Activated naive CD4-positive, alpha-beta T cell (primary cell): ENCODE measurements around the gene METAP2.

Experiments used
- DNase-seq, 4 experiments: peaks; one replicate each; lab custom pipeline; 2025; lab: John Stamatoyannopoulos, UW

METAP2 gene

DNA sequence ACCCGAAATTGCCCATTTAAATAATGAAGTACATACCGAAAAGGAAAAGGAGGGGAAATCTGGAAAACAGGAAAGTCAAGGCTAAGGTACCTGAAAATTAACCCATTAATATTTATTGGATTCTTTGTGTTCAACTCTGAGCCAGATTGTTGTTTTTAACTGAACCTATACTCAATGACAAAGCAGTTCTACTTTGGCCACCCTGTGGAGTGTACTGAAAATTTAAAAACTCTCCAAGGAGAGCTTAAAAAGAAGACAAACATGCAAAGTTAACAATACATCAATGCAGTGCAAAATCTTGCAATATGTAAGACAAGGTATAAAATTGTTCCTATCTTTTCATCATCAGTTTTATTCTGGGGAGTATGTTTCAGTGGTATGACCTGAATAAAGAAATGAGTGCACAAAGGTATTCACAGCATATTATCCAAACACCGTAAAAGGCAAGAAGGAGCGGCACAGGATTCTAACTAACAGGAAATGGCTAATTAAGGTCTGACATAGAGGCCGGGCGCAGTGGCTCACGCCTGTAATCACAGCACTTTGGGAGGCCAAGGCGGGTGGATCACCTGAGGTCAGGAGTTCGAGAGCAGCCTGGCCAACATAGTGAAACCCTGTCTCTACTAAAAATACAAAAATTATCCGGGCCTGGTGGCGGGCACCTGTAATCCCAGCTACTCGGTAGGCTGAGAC, 75.6 kb downstream of the METAP2 start:
- DNase-seq, result no peak

DNA sequence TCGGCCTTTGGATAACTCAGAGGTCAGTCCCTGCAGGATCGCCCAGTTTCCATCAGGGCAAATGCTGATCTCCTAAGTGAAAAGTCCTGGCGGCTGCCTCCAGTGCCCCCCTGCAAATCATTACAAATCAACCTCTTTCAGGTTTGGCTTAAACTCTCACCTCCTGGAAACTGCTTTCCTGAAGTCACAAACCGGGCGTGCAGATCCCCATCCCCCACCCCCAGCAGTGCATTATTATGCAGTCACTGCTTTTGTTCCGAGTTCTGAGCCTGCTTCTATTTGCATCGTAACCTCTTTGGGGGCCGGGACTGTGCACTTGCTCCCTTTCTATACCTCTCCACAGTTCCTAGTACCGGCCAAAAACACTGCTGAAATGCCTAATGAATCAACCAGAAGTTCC, 77.4 kb downstream of the METAP2 start, which contains the start of gene USP44:
USP44 (minus strand) TSS at position 172 of the 400 bp plus-strand sequence. CDS start 17,220 bp downstream, outside the sequence.
- no peak for DNase-seq

DNA sequence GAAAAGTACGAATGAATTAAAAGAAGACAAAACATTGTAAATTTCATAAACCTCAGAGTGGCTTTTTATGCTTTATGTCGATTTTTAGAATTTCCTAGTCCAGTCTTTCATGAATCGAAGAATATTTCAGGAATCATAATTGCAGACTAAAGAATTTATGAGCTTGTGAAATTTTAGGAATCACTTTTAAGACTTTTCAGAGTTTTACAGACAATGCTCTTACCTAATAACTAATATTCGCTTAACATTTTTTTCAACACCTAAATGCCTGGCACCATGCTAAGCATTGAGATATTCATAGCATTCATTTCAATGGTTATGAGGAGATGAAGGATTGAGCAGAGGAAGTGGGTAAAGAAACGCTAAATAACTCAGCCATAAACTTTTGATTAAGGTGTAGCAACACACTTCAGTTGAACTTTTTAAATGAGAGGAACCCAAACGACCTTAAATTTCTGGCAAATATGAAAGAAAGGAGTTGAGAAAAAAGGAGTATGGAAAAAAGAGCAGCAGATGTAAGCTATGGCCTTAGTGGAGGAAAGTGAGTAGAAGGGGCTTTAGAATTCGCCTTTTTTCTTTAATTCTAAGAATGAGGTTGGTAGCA, 78.1 kb downstream of the METAP2 start:
- DNase-seq, result no peak

DNA sequence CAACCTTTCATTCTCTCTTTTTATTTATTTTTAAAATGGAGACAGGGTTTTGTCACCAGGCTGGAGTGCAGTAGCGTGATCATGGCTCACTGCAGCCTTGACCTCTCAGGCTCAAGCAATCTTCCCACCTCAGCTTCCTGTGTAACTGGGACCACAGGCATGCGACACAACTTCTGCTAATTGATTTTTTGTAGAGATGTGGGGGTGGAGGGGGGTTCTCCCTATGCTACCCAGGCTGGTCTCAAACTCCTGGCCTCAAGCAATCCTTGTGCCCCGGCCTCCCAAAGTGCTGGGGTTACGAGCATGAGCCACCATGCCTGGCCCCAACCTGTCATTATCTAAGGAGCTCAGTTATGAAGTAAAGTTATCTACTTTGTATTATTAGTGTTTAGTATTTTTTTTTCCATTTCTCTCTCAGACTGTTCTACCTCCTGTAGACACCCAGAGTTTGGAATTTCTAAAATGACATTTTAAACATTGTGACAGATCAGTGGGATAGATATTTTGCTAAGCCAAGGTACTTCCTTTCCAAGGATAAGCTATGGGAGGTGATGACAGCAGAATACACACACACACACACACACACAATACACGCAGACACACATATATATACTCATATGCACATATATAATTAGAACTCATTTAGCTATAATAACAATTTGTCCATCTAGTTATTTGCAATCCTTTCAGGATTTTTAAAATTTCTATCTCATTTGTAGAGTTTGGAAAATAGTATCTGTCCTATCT, 79.4 kb downstream of the METAP2 start:
- DNase-seq, result no peak

DNA sequence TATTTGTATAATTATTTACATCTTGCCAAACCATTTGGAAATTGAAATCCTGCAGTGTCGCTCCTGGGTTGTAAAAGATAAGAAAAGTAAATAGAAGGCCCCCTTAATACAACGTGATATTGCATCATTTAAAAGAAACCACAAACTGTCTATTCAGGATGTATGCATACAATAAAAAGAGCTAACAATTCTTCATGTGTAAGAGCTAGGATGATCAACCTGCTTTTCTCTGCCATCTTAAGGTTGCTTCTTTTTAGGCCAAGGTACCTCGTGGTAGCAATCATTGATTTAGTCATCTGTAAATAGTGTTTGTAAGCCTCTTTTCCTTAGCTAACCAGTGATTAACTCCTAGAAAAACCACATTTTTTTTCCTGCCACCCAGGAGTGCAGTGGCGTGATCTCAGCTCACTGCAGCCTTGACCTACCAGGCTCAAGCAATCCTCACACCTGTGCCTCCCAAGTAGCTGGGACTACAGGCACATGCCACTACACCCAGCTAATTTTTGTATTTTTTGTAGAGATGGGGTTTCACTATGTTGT, 80.7 kb downstream of the METAP2 start:
- no peak for DNase-seq

DNA sequence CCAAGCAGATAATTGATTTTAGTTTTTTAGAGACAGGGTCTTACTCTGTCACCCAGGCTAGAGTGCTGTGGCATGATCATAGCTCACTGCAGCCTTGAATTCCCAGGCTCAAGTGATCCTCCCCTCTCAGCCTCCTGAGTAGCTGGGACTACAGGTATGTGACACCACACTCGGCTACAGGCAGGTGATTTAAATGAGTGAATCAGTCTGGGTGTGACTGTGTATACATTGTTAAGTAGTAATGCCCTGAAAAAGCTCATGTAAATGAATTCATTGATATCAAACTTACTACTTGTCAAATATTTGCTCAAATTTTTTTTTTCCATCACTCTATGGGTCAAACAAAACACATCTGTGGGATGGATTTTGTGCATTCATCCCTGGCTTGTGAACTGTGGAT, 83.7 kb downstream of the METAP2 start:
- no peak for DNase-seq
